Osteoblast (primary cell): ENCODE results near the gene CSNK1E. TPM values are rescaled to one million over a fixed set of nuclear protein-coding genes. Genes with fewer than 3 reads are reported as not detected.

Experiments
- DNase-seq: peaks from one replicate; pipeline ENCODE4 v3.0.0; 2011; ENCODE audit warnings: low spot score, mixed read lengths; ENCODE audit not compliant: insufficient read length; ENCODE audit errors: missing footprints
- H2AFZ ChIP-seq: 2 replicates; pipeline ENCODE4 v1.6.0; 2011; ENCODE audit warnings: mild to moderate bottlenecking, low read length
- H3K27ac ChIP-seq: 2 replicates; pipeline ENCODE4 v1.5.1; 2011; ENCODE audit warnings: mild to moderate bottlenecking, low read depth, low read length, moderate library complexity
- H3K27me3 ChIP-seq: 2 replicates; pipeline ENCODE4 v1.6.0; 2012; ENCODE audit warnings: mild to moderate bottlenecking, control low read depth, inconsistent platforms, low read length, moderate library complexity; ENCODE audit not compliant: insufficient read depth
- H3K36me3 ChIP-seq: 2 replicates; pipeline ENCODE4 v1.5.1; 2011; ENCODE audit warnings: mild to moderate bottlenecking, low read length, control low read depth, moderate library complexity; ENCODE audit not compliant: insufficient read depth
- H3K4me1 ChIP-seq: 2 replicates; pipeline ENCODE4 v1.5.1; 2011; ENCODE audit warnings: mild to moderate bottlenecking, low read length, control low read depth, moderate library complexity; ENCODE audit not compliant: insufficient read depth
- H3K4me2 ChIP-seq: 2 replicates; pipeline ENCODE4 v1.6.0; 2011; ENCODE audit warnings: mild to moderate bottlenecking, low read length; ENCODE audit not compliant: insufficient read depth
- H3K4me3 ChIP-seq: fragments of 200-600 bp; sonication (generic); 3 replicates; pipeline ENCODE4 v1.5.1; 2012; ENCODE audit warnings: mild to moderate bottlenecking, low read length, inconsistent platforms; ENCODE audit not compliant: insufficient read depth
- H3K79me2 ChIP-seq: 2 replicates; pipeline ENCODE4 v1.6.0; 2012; ENCODE audit warnings: mild to moderate bottlenecking, low read length, control low read depth, inconsistent platforms; ENCODE audit not compliant: insufficient read depth
- H3K9me3 ChIP-seq: 2 replicates; pipeline ENCODE4 v1.5.1; 2011; ENCODE audit warnings: low read depth, low read length, control low read depth
- H4K20me1 ChIP-seq: 2 replicates; pipeline ENCODE4 v1.6.0; 2012; ENCODE audit warnings: mild to moderate bottlenecking, low read length, control low read depth; ENCODE audit not compliant: insufficient read depth
- total RNA-seq: library from RNA; depleted of rRNA; stranded (reverse); fragments of >200 nt; gene quantifications from 2 replicates; pipeline ENCODE4 v1.2.3, GENCODE V29; 2012
- TF ChIP-seq, protein P1 (sequence below): IDR thresholded peaks from 2 replicates; pipeline ENCODE4 v1.5.1; 2011; ENCODE audit warnings: mild to moderate bottlenecking, low read depth, low read length, moderate library complexity; ENCODE audit errors: extremely low read depth

The CSNK1E gene
- total RNA-seq, 1 donor = 152 TPM

- Histone ChIP-seq H3K4me3 (no peak overlapping the region), H3K4me2 (peak overlapping the region; percentile 13), H3K4me1 (peaks cover 34% of the 10 kb centered on the region), H3K27me3 (no peaks in the 10 kb centered on the region), H2AFZ (no peak overlapping the region), H3K36me3 (peaks cover 81% of the 10 kb centered on the region), H3K79me2 (peaks cover 100% of the 10 kb centered on the region), H4K20me1 (peaks cover 85% of the 10 kb centered on the region), H3K9me3 (no peaks in the 10 kb centered on the region), H3K27ac (peak overlapping the region; percentile 18)
- DNase-seq = peak; percentile 85
- TF ChIP-seq, protein P1, sequence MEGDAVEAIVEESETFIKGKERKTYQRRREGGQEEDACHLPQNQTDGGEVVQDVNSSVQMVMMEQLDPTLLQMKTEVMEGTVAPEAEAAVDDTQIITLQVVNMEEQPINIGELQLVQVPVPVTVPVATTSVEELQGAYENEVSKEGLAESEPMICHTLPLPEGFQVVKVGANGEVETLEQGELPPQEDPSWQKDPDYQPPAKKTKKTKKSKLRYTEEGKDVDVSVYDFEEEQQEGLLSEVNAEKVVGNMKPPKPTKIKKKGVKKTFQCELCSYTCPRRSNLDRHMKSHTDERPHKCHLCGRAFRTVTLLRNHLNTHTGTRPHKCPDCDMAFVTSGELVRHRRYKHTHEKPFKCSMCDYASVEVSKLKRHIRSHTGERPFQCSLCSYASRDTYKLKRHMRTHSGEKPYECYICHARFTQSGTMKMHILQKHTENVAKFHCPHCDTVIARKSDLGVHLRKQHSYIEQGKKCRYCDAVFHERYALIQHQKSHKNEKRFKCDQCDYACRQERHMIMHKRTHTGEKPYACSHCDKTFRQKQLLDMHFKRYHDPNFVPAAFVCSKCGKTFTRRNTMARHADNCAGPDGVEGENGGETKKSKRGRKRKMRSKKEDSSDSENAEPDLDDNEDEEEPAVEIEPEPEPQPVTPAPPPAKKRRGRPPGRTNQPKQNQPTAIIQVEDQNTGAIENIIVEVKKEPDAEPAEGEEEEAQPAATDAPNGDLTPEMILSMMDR = no peak
These were observed 11.5 kb downstream of the CSNK1E start for GRCh38 chr22:38305471-38306448.

DNA sequence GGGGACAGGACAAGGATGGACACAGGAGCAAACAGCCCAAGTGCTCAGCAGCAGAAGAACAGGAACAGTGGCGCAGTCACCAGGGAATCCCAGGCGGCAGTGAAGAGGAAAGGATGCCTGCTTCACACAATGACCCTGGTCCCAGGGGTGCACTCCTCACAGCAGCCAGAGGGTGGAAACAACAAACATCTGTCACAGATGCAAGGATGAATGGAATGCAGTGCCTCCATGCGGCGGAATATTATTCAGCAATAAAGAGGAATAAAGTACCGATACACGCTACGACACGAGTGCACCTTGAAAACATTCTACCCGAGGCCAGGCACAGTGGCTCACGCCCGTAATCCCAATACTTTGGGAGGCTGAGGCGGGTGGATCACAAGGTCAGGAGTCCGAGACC is 12.7 kb downstream of the CSNK1E start:
- peaks cover 21% of the 10 kb centered on the region for H3K4me1 ChIP-seq
- H3K27ac ChIP-seq = peak overlapping the region; percentile 47
- peak; percentile 86 for DNase-seq
- H3K4me2 ChIP-seq = no peak overlapping the region
- TF ChIP-seq, protein P1 = no peak
- no peak overlapping the region for H2AFZ ChIP-seq
- H3K79me2 ChIP-seq = peaks cover 100% of the 10 kb centered on the region
- peaks cover 81% of the 10 kb centered on the region for H3K36me3 ChIP-seq
- H3K4me3 ChIP-seq = no peak overlapping the region
- no peaks in the 10 kb centered on the region for H3K27me3 ChIP-seq
- no peaks in the 10 kb centered on the region for H3K9me3 ChIP-seq
- H4K20me1 ChIP-seq = peaks cover 82% of the 10 kb centered on the region

- peaks cover 81% of the 10 kb centered on the region for H3K36me3 ChIP-seq
- DNase-seq = peak; percentile 50
- H4K20me1 ChIP-seq = peaks cover 82% of the 10 kb centered on the region
- H2AFZ ChIP-seq = no peak overlapping the region
- H3K27ac ChIP-seq = peak overlapping the region; percentile 47
- TF ChIP-seq, protein P1 = no peak
- peaks cover 23% of the 10 kb centered on the region for H3K4me1 ChIP-seq
- no peaks in the 10 kb centered on the region for H3K27me3 ChIP-seq
- H3K4me2 ChIP-seq = no peak overlapping the region
- H3K9me3 ChIP-seq = no peaks in the 10 kb centered on the region
- peaks cover 99% of the 10 kb centered on the region for H3K79me2 ChIP-seq
- no peak overlapping the region for H3K4me3 ChIP-seq
These were observed 13.3 kb downstream of the CSNK1E start for GRCh38 chr22:38303974-38304373.

GRCh38 chr22:38302906-38303305 is 14.3 kb downstream of the CSNK1E start:
- H2AFZ ChIP-seq = no peak overlapping the region
- TF ChIP-seq, protein P1 = no peak
- peaks cover 99% of the 10 kb centered on the region for H3K79me2 ChIP-seq
- H3K4me1 ChIP-seq = peaks cover 32% of the 10 kb centered on the region
- peaks cover 80% of the 10 kb centered on the region for H4K20me1 ChIP-seq
- H3K4me2 ChIP-seq = no peak overlapping the region
- no peak overlapping the region for H3K27ac ChIP-seq
- H3K36me3 ChIP-seq = peaks cover 80% of the 10 kb centered on the region
- H3K9me3 ChIP-seq = no peaks in the 10 kb centered on the region
- no peak overlapping the region for H3K4me3 ChIP-seq
- DNase-seq = no peak
- no peaks in the 10 kb centered on the region for H3K27me3 ChIP-seq
